ENCODE results near the gene MEGF10. TPM values are rescaled to one million over a fixed set of nuclear protein-coding genes. Genes with fewer than 3 reads are reported as not detected.

Gene MEGF10
- total RNA-seq, 4 donors from 2014 or later, result 1.1 to 3.4 (median 2.9) TPM

DNA sequence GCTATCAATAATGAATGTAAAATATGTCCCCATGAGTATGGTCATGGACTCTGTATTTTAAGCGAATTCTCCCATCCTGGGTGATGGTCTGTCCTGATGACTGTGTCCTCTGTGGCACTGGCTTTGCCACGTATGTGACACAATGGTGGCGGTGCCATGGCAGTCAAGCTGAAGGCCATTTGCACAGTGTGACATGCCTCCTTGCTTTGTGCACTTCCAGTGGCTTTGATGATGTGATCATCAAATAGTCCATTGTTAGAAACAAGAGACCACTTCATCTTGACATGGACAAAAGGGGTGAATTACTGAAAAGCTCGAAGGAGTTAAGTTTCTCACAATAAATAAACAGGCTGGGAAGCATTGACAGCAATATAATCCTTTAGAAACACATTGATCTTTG, 195.9 kb downstream of the MEGF10 start:
- Histone ChIP-seq H3K27me3 (peaks cover 4% of the 10 kb centered on the region), H3K4me1 (no peaks in the 10 kb centered on the region), H3K9me3 (no peaks in the 10 kb centered on the region), H3K27ac (no peak overlapping the region), H3K36me3 (no peaks in the 10 kb centered on the region), H3K4me3 (no peak overlapping the region)
- no peak for DNase-seq (ENCODE audit: low spot score in 2 of 2)
- 78% methylated on average over 4 of the region's 4 CpGs for WGBS
- TF ChIP-seq POLR2AphosphoS5 (IDR thresholded peaks at IDR 0.05), result no peak
- TF ChIP-seq POLR2A (IDR thresholded peaks at IDR 0.05), result no peak
- TF ChIP-seq, protein P1, sequence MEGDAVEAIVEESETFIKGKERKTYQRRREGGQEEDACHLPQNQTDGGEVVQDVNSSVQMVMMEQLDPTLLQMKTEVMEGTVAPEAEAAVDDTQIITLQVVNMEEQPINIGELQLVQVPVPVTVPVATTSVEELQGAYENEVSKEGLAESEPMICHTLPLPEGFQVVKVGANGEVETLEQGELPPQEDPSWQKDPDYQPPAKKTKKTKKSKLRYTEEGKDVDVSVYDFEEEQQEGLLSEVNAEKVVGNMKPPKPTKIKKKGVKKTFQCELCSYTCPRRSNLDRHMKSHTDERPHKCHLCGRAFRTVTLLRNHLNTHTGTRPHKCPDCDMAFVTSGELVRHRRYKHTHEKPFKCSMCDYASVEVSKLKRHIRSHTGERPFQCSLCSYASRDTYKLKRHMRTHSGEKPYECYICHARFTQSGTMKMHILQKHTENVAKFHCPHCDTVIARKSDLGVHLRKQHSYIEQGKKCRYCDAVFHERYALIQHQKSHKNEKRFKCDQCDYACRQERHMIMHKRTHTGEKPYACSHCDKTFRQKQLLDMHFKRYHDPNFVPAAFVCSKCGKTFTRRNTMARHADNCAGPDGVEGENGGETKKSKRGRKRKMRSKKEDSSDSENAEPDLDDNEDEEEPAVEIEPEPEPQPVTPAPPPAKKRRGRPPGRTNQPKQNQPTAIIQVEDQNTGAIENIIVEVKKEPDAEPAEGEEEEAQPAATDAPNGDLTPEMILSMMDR (IDR thresholded peaks at IDR 0.05), result no peak
- no peak for TF ChIP-seq EP300 (IDR thresholded peaks at IDR 0.05)

DNA sequence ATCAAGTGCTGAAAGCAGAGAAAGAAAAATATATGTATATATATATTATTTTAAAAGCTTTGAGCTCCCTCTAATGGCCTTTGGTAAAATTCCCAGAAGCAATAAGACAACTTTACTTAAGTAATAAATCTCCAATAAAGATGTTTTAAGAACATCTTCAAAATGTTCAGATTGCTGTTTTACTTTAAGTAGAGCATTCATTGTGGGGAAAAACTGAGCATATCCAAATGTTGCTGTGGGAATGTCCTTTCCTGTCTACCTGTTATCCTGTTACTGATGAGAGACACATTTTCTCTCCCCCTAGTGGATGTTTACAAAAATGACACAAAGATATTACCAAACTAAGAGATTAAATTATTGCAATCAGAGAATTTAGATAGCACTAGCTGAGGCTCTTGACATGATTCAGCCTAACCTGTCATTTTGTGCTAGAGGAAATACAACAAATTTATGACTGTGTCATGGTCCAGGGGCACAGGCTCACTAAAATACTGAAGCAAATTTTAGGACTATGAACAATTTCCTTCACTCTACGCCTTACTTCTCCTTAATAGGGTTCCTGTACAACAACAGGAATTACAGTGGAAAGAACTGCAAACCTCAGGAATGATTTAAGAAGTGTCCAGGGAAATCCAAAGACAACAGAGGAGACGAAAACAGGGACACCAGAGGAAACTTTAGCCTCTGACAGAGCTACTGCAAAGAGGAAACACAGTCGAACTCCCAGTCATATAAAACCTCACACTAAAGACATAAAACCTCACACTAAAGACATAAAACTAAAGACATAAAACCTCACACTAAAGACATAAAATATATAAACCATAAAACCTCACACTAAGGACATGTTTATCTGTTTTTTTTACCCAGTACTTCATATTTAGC, 202.5 kb downstream of the MEGF10 start:
- H3K4me1 ChIP-seq, result no peaks in the 10 kb centered on the region
- H3K36me3 ChIP-seq, result no peaks in the 10 kb centered on the region
- H3K9me3 ChIP-seq, result no peaks in the 10 kb centered on the region
- H3K27ac ChIP-seq, result no peak overlapping the region
- TF ChIP-seq POLR2AphosphoS5 (IDR thresholded peaks at IDR 0.05) (no peak), EP300 (IDR thresholded peaks at IDR 0.05) (no peak), POLR2A (IDR thresholded peaks at IDR 0.05) (no peak)
- TF ChIP-seq, protein P1 (IDR thresholded peaks at IDR 0.05), result peak; percentile 41 to 49
- no peak overlapping the region for H3K4me3 ChIP-seq
- DNase-seq (ENCODE audit: low spot score in 2 of 2), result no peak
- peaks cover 9% of the 10 kb centered on the region for H3K27me3 ChIP-seq
- WGBS, result 74% methylated on average over 3 of the region's 3 CpGs

DNA sequence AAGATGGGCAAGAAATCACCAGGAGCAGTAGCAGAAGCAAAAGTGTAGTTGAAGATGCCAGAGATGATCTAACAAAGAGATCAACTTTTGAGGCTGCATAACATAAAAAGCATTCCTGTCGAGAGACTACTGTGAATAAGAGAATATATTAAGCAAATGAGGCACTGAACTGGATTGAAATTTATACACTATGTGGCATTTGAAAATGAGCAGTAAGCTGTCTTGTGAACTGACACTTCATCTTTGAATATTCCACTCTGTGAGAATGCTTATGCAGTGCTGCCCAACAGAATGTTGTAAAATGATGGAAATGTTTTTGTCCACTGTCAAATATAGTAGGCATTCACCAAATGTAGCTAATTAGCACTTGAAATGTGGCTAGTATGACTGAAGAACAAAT, 208.0 kb downstream of the MEGF10 start:
- Histone ChIP-seq H3K27ac (no peak overlapping the region), H3K27me3 (peaks cover 3% of the 10 kb centered on the region), H3K4me3 (no peak overlapping the region), H3K4me1 (no peaks in the 10 kb centered on the region), H3K9me3 (no peaks in the 10 kb centered on the region), H3K36me3 (no peaks in the 10 kb centered on the region)
- WGBS, result 56% methylated on average over 1 of the region's 1 CpG
- TF ChIP-seq, protein P1 (IDR thresholded peaks at IDR 0.05), result no peak
- no peak for TF ChIP-seq POLR2A (IDR thresholded peaks at IDR 0.05)
- no peak for TF ChIP-seq EP300 (IDR thresholded peaks at IDR 0.05)
- no peak for TF ChIP-seq POLR2AphosphoS5 (IDR thresholded peaks at IDR 0.05)
- no peak for DNase-seq (ENCODE audit: low spot score in 2 of 2)

DNA sequence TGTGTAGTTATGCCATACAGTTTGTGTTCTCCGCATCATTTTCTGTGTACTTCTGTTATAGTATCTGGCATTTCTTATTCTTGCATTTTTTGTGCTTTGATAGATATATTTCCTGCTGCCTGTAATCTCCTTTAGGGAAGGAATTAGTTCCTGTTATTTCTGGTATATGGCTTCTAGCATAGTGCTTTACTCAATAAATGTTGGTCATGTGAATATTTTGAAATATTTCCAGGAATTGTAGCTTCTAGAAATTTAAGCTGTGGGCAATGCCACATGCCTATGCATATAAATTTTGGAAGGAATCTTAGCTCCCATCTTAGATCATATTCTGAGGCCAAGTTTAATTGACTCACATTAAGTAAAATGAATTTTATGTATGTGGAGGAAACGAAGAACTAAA, 215.3 kb downstream of the MEGF10 start:
- Histone ChIP-seq H3K4me1 (no peaks in the 10 kb centered on the region), H3K4me3 (no peak overlapping the region), H3K36me3 (no peaks in the 10 kb centered on the region), H3K9me3 (no peaks in the 10 kb centered on the region), H3K27me3 (peaks cover 2% of the 10 kb centered on the region), H3K27ac (no peak overlapping the region)
- TF ChIP-seq POLR2AphosphoS5 (IDR thresholded peaks at IDR 0.05) (no peak), EP300 (IDR thresholded peaks at IDR 0.05) (no peak), POLR2A (IDR thresholded peaks at IDR 0.05) (no peak)
- TF ChIP-seq, protein P1 (IDR thresholded peaks at IDR 0.05), result no peak
- DNase-seq (ENCODE audit: low spot score in 2 of 2), result no peak
- 86% methylated on average over 2 of the region's 2 CpGs for WGBS

DNA sequence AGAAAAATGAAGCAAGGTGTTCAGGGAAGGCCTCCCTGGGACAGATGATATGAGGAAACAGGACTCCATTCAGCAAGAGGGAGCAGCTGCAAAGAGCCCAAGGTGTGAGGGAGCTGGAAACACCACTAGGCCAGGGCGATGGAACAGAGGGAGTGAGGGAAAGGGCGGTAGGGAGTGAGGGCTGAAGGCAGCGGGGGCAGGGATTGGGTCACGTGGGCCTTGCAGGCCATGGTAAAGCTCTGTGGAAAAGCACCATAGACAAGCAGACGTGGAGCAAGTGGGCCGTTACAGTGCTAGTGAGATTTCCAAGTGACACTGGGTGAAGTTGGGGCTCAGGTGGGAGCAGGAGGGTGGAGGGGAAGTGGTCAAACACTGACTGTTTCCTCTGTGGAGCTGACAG, 216.0 kb downstream of the MEGF10 start:
- H3K9me3 ChIP-seq, result no peaks in the 10 kb centered on the region
- no peak overlapping the region for H3K27ac ChIP-seq
- H3K27me3 ChIP-seq, result peaks cover 2% of the 10 kb centered on the region
- no peaks in the 10 kb centered on the region for H3K4me1 ChIP-seq
- 81% methylated on average over 6 of the region's 6 CpGs for WGBS
- H3K36me3 ChIP-seq, result no peaks in the 10 kb centered on the region
- no peak for DNase-seq (ENCODE audit: low spot score in 2 of 2)
- H3K4me3 ChIP-seq, result no peak overlapping the region
- TF ChIP-seq EP300 (IDR thresholded peaks at IDR 0.05), result no peak
- TF ChIP-seq, protein P1 (IDR thresholded peaks at IDR 0.05), result no peak
- no peak for TF ChIP-seq POLR2A (IDR thresholded peaks at IDR 0.05)
- no peak for TF ChIP-seq POLR2AphosphoS5 (IDR thresholded peaks at IDR 0.05)
